ENCODE data around the gene TEN1. TPM values are rescaled to one million over a fixed set of nuclear protein-coding genes. Genes with fewer than 3 reads are reported as not detected.

The TEN1 gene
- total and polyA plus RNA-seq, 9 of the 15 experiments (the other 6 are each of a cell fraction or from before 2014, with no cell fraction given), result 1.3 to 25.7 (median 10.1) TPM

- in situ Hi-C loops (cut with MboI) (no loop called here), intact Hi-C loops (cut with micrococcal nuclease) (no loop called here)
- DNase-seq (ENCODE audit: extremely low read depth in 1 of 4, low spot score in 3 of 4), result no peak
- 59% methylated on average over 18 of the region's 24 CpGs for WGBS (ENCODE audit: insufficient coverage, low coverage, missing lambda C conversion rate)
- Histone ChIP-seq H3K4me1 (replicated peaks in 1 of 2; ENCODE audit: control insufficient read depth in 2 of 2, insufficient read depth in 2 of 2, low read length in 2 of 2) (peaks cover 8 to 49% of the 10 kb centered on the region in 2 experiments), H3K27ac (ENCODE audit: extremely low read depth, low read depth, low read length) (no peak within 1 kb of the TSS), H3K9ac (ENCODE audit: insufficient read depth in 1 of 2, low read depth in 2 of 2, low read length in 2 of 2) (no peak within 1 kb of the TSS; a peak in 1 of 4 replicates), H2AFZ (ENCODE audit: low read depth, low read length) (no peak within 1 kb of the TSS), H4K20me1 (replicated peaks; ENCODE audit: control insufficient read depth, insufficient read depth, low read length) (no peaks in the 10 kb centered on the region), H3K36me3 (ENCODE audit: control insufficient read depth, insufficient read depth, low read length) (no peaks in the 10 kb centered on the region), H3K79me2 (ENCODE audit: control insufficient read depth, insufficient read depth, low read length) (no peaks in the 10 kb centered on the region), H3K4me2 (ENCODE audit: insufficient read depth, low read length) (no peak within 1 kb of the TSS), H3K4me3 (no peak within 1 kb of the TSS), H3K27me3 (ENCODE audit: control insufficient read depth in 2 of 2, insufficient read depth in 2 of 2, low read length in 2 of 2) (no peaks in the 10 kb centered on the region; a peak in 1 of 5 replicates), H3K9me3 (replicated peaks; ENCODE audit: control insufficient read depth, insufficient read depth, low read depth, low read length) (no peaks in the 10 kb centered on the region), H3K9me1 (ENCODE audit: control insufficient read depth, insufficient read depth, low read length) (no peaks in the 10 kb centered on the region)
- POLR2A ChIA-PET, result interaction anchor here (0.5 kb wide), 1 partner anchor 45 kb away, joined by 3 read pairs; the partner anchor contains the start of gene SRP68
- BruUV-seq (replicated peaks), result no TSS peak
- ATAC-seq, result no peak
- no peak for FAIRE-seq
- TF ChIP-seq HMGN3 (IDR thresholded peaks at IDR 0.05; ENCODE audit: borderline replicate concordance, extremely low read depth, insufficient read length, low read depth, low read length), result no peak
- TF ChIP-seq ETV5 (CRISPR knock-in tag; IDR thresholded peaks at IDR 0.05; ENCODE audit: low read depth), result no peak
- no peak for TF ChIP-seq CREM (IDR thresholded peaks at IDR 0.05; ENCODE audit: low read depth)
- no peak for TF ChIP-seq CREB3 (tag; conservative IDR thresholded peaks at IDR 0.05; ENCODE audit: low read depth)
- TF ChIP-seq TGIF2 (CRISPR knock-in tag; IDR thresholded peaks at IDR 0.05), result no peak
- TF ChIP-seq ZNF24 (IDR thresholded peaks at IDR 0.05), result no peak
- no peak for TF ChIP-seq ZNF347 (CRISPR knock-in tag; IDR thresholded peaks at IDR 0.05; ENCODE audit: low read depth)
- no peak for TF ChIP-seq PML (IDR thresholded peaks at IDR 0.05; ENCODE audit: low read length)
- no peak for TF ChIP-seq ESRRA (IDR thresholded peaks at IDR 0.05; ENCODE audit: borderline replicate concordance, low read depth)
- TF ChIP-seq ZNF217 (CRISPR knock-in tag; IDR thresholded peaks at IDR 0.05), result no peak
- no peak for TF ChIP-seq FUS (optimal IDR thresholded peaks at IDR 0.05; ENCODE audit: low read depth, low read length)
- no peak for TF ChIP-seq POLR2G (IDR thresholded peaks at IDR 0.05; ENCODE audit: low read depth, low read length)
- no peak for TF ChIP-seq SLC30A9 (CRISPR knock-in tag; IDR thresholded peaks at IDR 0.05)
- TF ChIP-seq ELK1 (CRISPR knock-in tag; IDR thresholded peaks at IDR 0.05), result no peak
- no peak for TF ChIP-seq HDAC3 (IDR thresholded peaks at IDR 0.05; ENCODE audit: borderline replicate concordance, partially characterized antibody)
- CTCF ChIA-PET (ENCODE audit: low intra/inter-chr PET ratio), result no interaction called here
Measured at GRCh38 chr17:76027159-76027839, 48.3 kb downstream of the TEN1 start, which contains the start of gene EVPL. Gene EVPL, minus strand, starts transcription at chr17:76027306. Its CDS starts 108 bp downstream, at chr17:76027198.
